Measurements from ENCODE around the gene FGF12.

The FGF12 gene

GRCh38 chr3:192170659-192171058 lies 556.7 kb downstream of the FGF12 start:
- Histone ChIP-seq H3K9ac (ENCODE audit: low read length) (no peak overlapping the region), H3K18ac (ENCODE audit: low read length) (no peak overlapping the region), H4K8ac (ENCODE audit: low read depth, low read length) (no peak overlapping the region), H2BK5ac (ENCODE audit: low read depth, low read length, poor library complexity) (no peak overlapping the region), H3K27ac (ENCODE audit: low read depth, low read length) (no peak overlapping the region), H2BK12ac (ENCODE audit: low read length) (no peak overlapping the region), H3K4me2 (ENCODE audit: low read length) (no peak overlapping the region), H3K79me2 (ENCODE audit: control insufficient read depth, insufficient read depth, low read length, poor library complexity) (no peaks in the 10 kb centered on the region), H4K91ac (ENCODE audit: low read depth, low read length) (no peak overlapping the region), H3K4ac (ENCODE audit: low read depth, low read length) (no peak overlapping the region), H3K27me3 (ENCODE audit: insufficient read depth, low read length) (no peaks in the 10 kb centered on the region), H2AK5ac (ENCODE audit: low read length) (no peak overlapping the region), H3K4me3 (ENCODE audit: low read depth, low read length) (no peak overlapping the region), H4K12ac (ENCODE audit: low read depth, low read length) (no peak overlapping the region), H2AFZ (ENCODE audit: insufficient read depth, low read length, poor library complexity) (no peak overlapping the region), H3K23ac (ENCODE audit: low read length) (no peak overlapping the region), H3K14ac (ENCODE audit: low read length) (no peak overlapping the region), H3K9me3 (ENCODE audit: insufficient read depth, low read depth, low read length) (no peaks in the 10 kb centered on the region), H3K36me3 (ENCODE audit: control insufficient read depth in 1 of 2, insufficient read depth in 2 of 2, low read length in 2 of 2) (no peaks in the 10 kb centered on the region), H3K4me1 (ENCODE audit: control insufficient read depth in 1 of 2, insufficient read depth in 2 of 2, low read length in 2 of 2) (no peaks in the 10 kb centered on the region), H3K79me1 (ENCODE audit: low read length) (no peaks in the 10 kb centered on the region), H2BK120ac (ENCODE audit: insufficient read depth, low read length, poor library complexity) (no peak overlapping the region)
- DNase-seq: no peak
- no CpG with 5 or more reads among the region's 3 CpGs for WGBS (ENCODE audit: extremely low coverage, insufficient coverage, insufficient read length)

GRCh38 chr3:192170031-192170430 lies 557.3 kb downstream of the FGF12 start:
- Histone ChIP-seq H3K79me1 (ENCODE audit: low read length) (no peaks in the 10 kb centered on the region), H2AFZ (ENCODE audit: insufficient read depth, low read length, poor library complexity) (no peak overlapping the region), H2BK5ac (ENCODE audit: low read depth, low read length, poor library complexity) (no peak overlapping the region), H3K36me3 (ENCODE audit: control insufficient read depth in 1 of 2, insufficient read depth in 2 of 2, low read length in 2 of 2) (no peaks in the 10 kb centered on the region), H3K4ac (ENCODE audit: low read depth, low read length) (no peak overlapping the region), H2BK12ac (ENCODE audit: low read length) (no peak overlapping the region), H3K23ac (ENCODE audit: low read length) (no peak overlapping the region), H3K4me2 (ENCODE audit: low read length) (no peak overlapping the region), H3K14ac (ENCODE audit: low read length) (no peak overlapping the region), H3K27ac (ENCODE audit: low read depth, low read length) (no peak overlapping the region), H4K8ac (ENCODE audit: low read depth, low read length) (no peak overlapping the region), H3K79me2 (ENCODE audit: control insufficient read depth, insufficient read depth, low read length, poor library complexity) (no peaks in the 10 kb centered on the region), H3K4me1 (ENCODE audit: control insufficient read depth in 1 of 2, insufficient read depth in 2 of 2, low read length in 2 of 2) (no peaks in the 10 kb centered on the region), H3K4me3 (ENCODE audit: low read depth, low read length) (no peak overlapping the region), H3K18ac (ENCODE audit: low read length) (no peak overlapping the region), H3K9me3 (ENCODE audit: insufficient read depth, low read depth, low read length) (no peaks in the 10 kb centered on the region), H3K27me3 (ENCODE audit: insufficient read depth, low read length) (no peaks in the 10 kb centered on the region), H4K91ac (ENCODE audit: low read depth, low read length) (no peak overlapping the region), H3K9ac (ENCODE audit: low read length) (no peak overlapping the region), H2BK120ac (ENCODE audit: insufficient read depth, low read length, poor library complexity) (no peak overlapping the region), H4K12ac (ENCODE audit: low read depth, low read length) (no peak overlapping the region), H2AK5ac (ENCODE audit: low read length) (no peak overlapping the region)
- no CpG with 5 or more reads among the region's 6 CpGs for WGBS (ENCODE audit: extremely low coverage, insufficient coverage, insufficient read length)
- DNase-seq: no peak

DNA sequence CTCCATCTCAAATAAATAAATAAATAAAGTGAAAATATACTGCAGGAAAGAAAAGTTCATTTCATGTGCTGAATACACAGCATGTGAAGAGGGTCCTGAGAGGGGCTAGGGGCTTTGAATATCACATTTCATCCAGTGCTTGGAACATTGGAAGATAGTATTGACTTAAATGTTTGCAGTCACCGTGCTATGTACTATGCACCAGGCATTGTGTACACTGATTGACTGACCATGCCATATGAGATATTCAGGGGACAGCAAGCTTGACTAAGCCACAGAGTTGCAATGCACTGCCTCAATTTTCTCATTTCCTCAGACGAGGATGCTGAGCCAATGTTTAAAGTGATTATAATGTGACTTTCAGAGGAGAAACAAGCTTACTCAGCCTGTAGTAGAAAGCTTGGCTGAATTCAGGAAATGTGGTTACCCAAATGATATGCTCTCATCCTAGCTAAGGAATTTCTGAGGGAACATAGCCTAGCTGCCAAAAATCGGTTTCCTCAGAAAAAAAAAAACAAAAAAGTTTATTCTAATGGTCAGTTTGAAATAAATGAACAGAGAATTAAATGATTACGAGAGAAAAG lies 557.9 kb downstream of the FGF12 start:
- no peak overlapping the region for H4K91ac ChIP-seq (ENCODE audit: low read depth, low read length)
- no peak overlapping the region for H4K12ac ChIP-seq (ENCODE audit: low read depth, low read length)
- no peaks in the 10 kb centered on the region for H3K27me3 ChIP-seq (ENCODE audit: insufficient read depth, low read length)
- no peak overlapping the region for H4K8ac ChIP-seq (ENCODE audit: low read depth, low read length)
- H3K79me2 ChIP-seq (ENCODE audit: control insufficient read depth, insufficient read depth, low read length, poor library complexity): no peaks in the 10 kb centered on the region
- H2AK5ac ChIP-seq (ENCODE audit: low read length): no peak overlapping the region
- no peak overlapping the region for H3K27ac ChIP-seq (ENCODE audit: low read depth, low read length)
- no peak overlapping the region for H2BK12ac ChIP-seq (ENCODE audit: low read length)
- H2AFZ ChIP-seq (ENCODE audit: insufficient read depth, low read length, poor library complexity): no peak overlapping the region
- H3K4me1 ChIP-seq (ENCODE audit: control insufficient read depth in 1 of 2, insufficient read depth in 2 of 2, low read length in 2 of 2): no peaks in the 10 kb centered on the region
- H3K79me1 ChIP-seq (ENCODE audit: low read length): no peaks in the 10 kb centered on the region
- H3K4ac ChIP-seq (ENCODE audit: low read depth, low read length): no peak overlapping the region
- no peaks in the 10 kb centered on the region for H3K36me3 ChIP-seq (ENCODE audit: control insufficient read depth in 1 of 2, insufficient read depth in 2 of 2, low read length in 2 of 2)
- H3K14ac ChIP-seq (ENCODE audit: low read length): no peak overlapping the region
- H3K18ac ChIP-seq (ENCODE audit: low read length): no peak overlapping the region
- no peak overlapping the region for H2BK5ac ChIP-seq (ENCODE audit: low read depth, low read length, poor library complexity)
- DNase-seq: no peak
- H3K9me3 ChIP-seq (ENCODE audit: insufficient read depth, low read depth, low read length): no peaks in the 10 kb centered on the region
- WGBS (ENCODE audit: extremely low coverage, insufficient coverage, insufficient read length): no CpG with 5 or more reads among the region's 4 CpGs
- no peak overlapping the region for H3K4me3 ChIP-seq (ENCODE audit: low read depth, low read length)
- H3K23ac ChIP-seq (ENCODE audit: low read length): no peak overlapping the region
- H2BK120ac ChIP-seq (ENCODE audit: insufficient read depth, low read length, poor library complexity): no peak overlapping the region
- no peak overlapping the region for H3K9ac ChIP-seq (ENCODE audit: low read length)
- H3K4me2 ChIP-seq (ENCODE audit: low read length): no peak overlapping the region

DNA sequence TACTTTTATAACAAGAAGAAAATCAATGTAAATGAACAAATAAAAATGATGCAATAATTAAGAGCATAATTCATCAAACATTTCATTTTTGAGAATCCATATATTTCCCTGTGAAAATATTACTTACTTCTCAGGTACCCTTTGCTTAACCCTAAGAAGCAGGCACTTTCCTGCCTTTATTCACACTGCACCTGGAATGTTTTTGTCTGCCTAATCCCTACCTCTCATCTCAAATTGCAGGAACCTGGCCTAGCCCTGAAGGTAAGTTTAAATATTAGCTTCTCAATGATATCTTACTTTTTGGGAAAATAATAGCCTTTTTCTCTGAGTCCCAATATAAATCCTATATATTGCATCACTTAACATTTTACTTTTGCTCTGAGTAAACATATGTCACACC lies 559.1 kb downstream of the FGF12 start:
- H2AFZ ChIP-seq (ENCODE audit: insufficient read depth, low read length, poor library complexity): no peak overlapping the region
- H3K36me3 ChIP-seq (ENCODE audit: control insufficient read depth in 1 of 2, insufficient read depth in 2 of 2, low read length in 2 of 2): no peaks in the 10 kb centered on the region
- no peak overlapping the region for H2BK12ac ChIP-seq (ENCODE audit: low read length)
- H3K18ac ChIP-seq (ENCODE audit: low read length): no peak overlapping the region
- no peak overlapping the region for H2AK5ac ChIP-seq (ENCODE audit: low read length)
- no peak overlapping the region for H3K4me2 ChIP-seq (ENCODE audit: low read length)
- no peak overlapping the region for H4K8ac ChIP-seq (ENCODE audit: low read depth, low read length)
- no peak overlapping the region for H3K23ac ChIP-seq (ENCODE audit: low read length)
- H3K4me1 ChIP-seq (ENCODE audit: control insufficient read depth in 1 of 2, insufficient read depth in 2 of 2, low read length in 2 of 2): no peaks in the 10 kb centered on the region
- H4K91ac ChIP-seq (ENCODE audit: low read depth, low read length): no peak overlapping the region
- no peaks in the 10 kb centered on the region for H3K79me1 ChIP-seq (ENCODE audit: low read length)
- no peak overlapping the region for H4K12ac ChIP-seq (ENCODE audit: low read depth, low read length)
- DNase-seq: no peak
- H3K14ac ChIP-seq (ENCODE audit: low read length): no peak overlapping the region
- H2BK120ac ChIP-seq (ENCODE audit: insufficient read depth, low read length, poor library complexity): no peak overlapping the region
- no peak overlapping the region for H3K9ac ChIP-seq (ENCODE audit: low read length)
- no peaks in the 10 kb centered on the region for H3K9me3 ChIP-seq (ENCODE audit: insufficient read depth, low read depth, low read length)
- no peaks in the 10 kb centered on the region for H3K79me2 ChIP-seq (ENCODE audit: control insufficient read depth, insufficient read depth, low read length, poor library complexity)
- H3K27me3 ChIP-seq (ENCODE audit: insufficient read depth, low read length): no peaks in the 10 kb centered on the region
- H3K4me3 ChIP-seq (ENCODE audit: low read depth, low read length): no peak overlapping the region
- H3K27ac ChIP-seq (ENCODE audit: low read depth, low read length): no peak overlapping the region
- no peak overlapping the region for H3K4ac ChIP-seq (ENCODE audit: low read depth, low read length)
- no peak overlapping the region for H2BK5ac ChIP-seq (ENCODE audit: low read depth, low read length, poor library complexity)
